GM12892 (cell line): ENCODE data around the gene MICAL3.

Experiments
- POLR2A ChIP-seq: IDR thresholded peaks from 2 replicates; pipeline ENCODE4 v1.6.1; 2011; ENCODE audit warnings: low read depth, low read length, control low read depth
- POLR2AphosphoS5 ChIP-seq: IDR thresholded peaks from 2 replicates; pipeline ENCODE4 v1.6.1; 2011; ENCODE audit warnings: low read depth, low read length, control low read depth
- TAF1 ChIP-seq: IDR thresholded peaks from 2 replicates; pipeline ENCODE4 v1.6.1; 2011; ENCODE audit warnings: low read depth, mild to moderate bottlenecking, control low read depth, low read length, borderline replicate concordance

- TF ChIP-seq POLR2A (no peak), POLR2AphosphoS5 (no peak), TAF1 (no peak)
These were observed 256.9 kb downstream of the MICAL3 start for GRCh38 chr22:17767233-17768065.
